NCI-H460 (cell line): ENCODE data around the gene CNPY1. TPM values are rescaled to one million over a fixed set of nuclear protein-coding genes. Genes with fewer than 3 reads are reported as not detected.

ENCODE experiments used
- DNase-seq: peaks from one replicate; pipeline ENCODE4 v3.0.0-alpha.2; 2016; ENCODE audit warnings: low read depth; ENCODE audit errors: extremely low read depth
- total RNA-seq: library from RNA; depleted of rRNA; stranded (reverse); fragments of >200 nt; shearing (Covaris generic); gene quantifications from 2 replicates; pipeline ENCODE4 v1.2.3, GENCODE V29; 2014; rRNA removed

Gene CNPY1
- total RNA-seq, 1 experiment from 2014 or later = not detected

- DNase-seq = no peak
Observed at GRCh38 chr7:155457544-155458110, 88.7 kb downstream of the CNPY1 start.

DNA sequence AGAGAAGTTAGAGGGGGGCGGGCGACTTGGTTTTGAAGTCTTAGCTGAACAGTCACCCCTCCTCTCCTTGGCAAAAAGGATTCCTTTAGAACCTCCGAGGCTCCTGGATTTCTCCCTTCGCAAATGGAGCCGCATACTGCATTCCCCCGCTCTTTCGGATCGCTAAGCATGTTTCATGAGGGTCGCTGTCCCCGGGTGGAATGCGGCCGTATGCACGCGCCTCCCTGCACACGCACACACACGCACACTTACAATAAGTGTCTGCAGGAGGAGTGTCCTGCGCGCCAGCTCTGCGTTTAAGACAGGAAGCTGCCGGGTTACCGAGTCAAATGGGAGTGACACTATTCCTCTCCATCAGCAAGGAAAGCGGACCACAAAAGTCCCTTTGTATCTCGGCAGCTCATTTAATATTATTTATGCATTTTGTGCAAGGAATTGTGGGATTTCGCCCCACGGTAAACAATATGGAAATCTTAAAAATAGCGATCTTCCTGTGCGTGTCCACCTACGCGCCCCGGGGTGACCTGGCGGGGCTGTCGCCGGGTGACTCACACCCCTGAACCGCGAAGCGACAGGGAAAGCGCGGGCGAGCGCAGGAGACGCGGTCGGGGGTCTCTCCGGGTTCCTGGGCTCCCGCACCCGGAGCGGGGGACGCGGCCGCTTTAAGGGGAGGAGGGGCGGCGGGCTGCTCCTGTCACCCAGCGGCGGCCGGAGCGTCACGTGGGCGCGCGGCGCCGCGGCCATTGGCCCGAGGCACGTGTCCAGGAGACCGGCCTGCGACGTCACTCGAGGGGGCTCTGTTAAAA, 89.4 kb downstream of the CNPY1 start:
- peak; percentile 50 for DNase-seq

DNA sequence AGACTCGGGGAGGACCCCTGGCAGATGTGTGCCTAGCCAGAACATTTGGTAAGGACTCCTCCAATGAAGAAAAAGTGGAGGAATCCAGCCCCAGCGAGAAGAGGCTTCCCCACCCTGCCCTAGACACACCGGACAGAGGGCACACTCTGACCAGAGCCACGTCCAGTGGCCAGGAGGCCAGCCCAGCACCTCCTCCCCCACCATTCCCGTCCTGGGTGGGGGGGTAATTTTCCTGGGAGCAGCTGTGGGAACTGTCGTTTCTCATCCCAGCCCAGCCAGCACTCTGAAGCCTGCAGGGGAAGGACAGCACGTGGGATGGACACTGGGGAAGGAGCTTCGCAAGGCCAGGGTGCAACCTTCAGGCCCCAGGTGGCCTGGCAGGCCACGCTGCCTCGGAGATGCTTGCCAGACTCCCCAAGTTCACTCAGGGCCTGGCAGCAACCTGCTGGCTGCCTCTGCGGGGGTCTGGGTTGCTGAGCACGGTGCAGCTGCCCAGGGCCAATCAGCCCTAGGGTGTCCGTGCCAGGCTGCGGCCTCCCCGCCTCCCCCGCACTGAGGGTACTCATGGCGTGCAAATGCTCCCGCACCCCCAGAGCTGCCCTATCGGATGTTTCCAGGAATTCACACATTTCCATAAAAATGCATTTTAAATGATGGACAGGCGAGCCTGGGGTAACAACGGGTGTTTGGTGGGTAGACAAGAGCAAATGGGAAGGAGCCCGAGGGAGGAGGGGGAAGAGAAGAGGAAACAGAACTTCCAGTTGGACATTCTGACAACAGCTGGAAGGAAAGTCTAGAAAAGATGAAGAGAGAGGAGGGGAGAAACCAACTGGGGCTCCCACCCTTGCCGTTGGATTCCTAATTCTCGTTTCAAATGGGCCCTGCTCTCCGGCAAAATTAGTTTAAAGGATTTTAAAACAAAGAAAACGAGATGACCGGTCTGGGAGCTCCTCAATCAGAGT, 90.3 kb downstream of the CNPY1 start:
- no peak for DNase-seq

DNA sequence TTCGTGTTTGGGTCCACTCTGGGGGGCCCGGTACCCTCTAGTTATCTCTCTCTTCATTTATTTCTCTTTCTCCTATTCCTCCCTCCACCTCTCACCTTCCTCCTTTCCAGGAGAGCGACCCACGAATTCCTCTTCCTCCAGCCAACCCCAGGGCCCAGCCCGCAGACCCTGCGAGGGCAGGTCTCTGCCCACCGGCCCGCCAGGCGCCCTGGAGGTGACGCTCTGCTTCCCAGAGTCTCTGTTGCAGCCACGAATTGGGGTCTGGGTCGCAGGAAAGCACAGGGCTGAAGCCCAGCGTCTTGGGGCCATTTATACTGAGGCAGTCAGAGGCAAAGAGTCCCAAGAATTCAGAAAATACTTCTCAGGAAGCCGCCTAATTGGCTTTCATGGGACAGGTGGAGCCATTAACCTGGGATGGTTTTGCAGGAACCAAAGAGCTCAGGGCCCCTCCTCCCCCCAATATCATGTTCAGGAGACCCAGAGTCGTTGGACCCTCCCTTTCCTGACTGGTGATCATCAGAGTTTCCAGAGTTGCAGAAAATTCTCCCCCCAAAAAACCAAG, 91.1 kb downstream of the CNPY1 start:
- no peak for DNase-seq

- no peak for DNase-seq
Observed at GRCh38 chr7:155454183-155455112, 91.9 kb downstream of the CNPY1 start.

GRCh38 chr7:155453296-155454182, 92.8 kb downstream of the CNPY1 start:
- no peak for DNase-seq

DNA sequence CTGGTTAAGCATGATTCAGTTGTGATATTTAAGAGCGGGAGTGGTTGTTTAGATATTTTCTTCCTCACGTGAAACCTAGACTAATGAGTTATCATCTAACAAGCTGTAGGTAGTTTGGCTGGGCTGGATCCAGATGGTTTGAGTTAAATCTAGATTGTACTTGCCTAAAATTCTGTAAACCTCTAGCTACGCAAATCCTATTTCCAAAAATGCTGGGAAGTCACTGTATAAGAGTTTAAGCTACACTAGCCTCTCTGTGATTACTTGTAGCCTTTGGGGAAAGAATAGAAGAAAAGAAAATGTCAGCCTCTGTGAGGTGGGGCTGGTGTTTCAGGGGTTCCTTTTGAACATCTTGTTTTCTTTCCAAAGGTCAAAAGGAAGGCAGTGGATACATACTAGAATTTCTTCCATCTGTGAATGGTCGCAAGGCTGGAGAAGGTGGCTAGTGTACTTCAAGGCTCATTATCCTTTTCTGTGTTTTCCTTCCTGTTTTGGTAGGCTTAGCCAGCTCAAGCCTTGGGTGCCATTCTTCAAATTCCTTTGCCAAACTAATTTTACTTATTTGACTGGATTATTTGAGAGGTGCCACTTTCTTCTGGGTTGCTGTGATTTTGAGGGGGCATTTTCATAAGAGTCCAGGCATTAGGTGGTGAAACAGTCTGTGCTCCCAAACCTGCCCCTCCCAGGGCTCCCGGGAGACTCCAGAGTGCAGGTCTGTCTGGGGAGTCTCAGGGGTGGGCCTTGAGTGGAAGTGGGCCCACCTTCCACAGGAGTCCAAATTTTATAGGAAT, 93.7 kb downstream of the CNPY1 start:
- DNase-seq = no peak

- DNase-seq = no peak
Observed at GRCh38 chr7:155451840-155452239, 94.5 kb downstream of the CNPY1 start.

Other genes starting within 250 kb of the CNPY1 start
- 19.0 TPM in 2 replicates for gene INSIG1, start 248.7 kb downstream of the CNPY1 start, total RNA-seq
- gene EN2, start 88.4 kb downstream of the CNPY1 start, total RNA-seq = 0.75 and 0.84 TPM in 2 replicates
- gene RBM33, start 98.1 kb upstream of the CNPY1 start, total RNA-seq = 20.9 and 22.9 TPM in 2 replicates